GM18861 (cell line): ENCODE measurements around the gene TTLL12.

Source experiments
- ATAC-seq: cut with Tn5 transposase; IDR thresholded peaks from one replicate; pipeline ENCODE4 v1.9.1; 2021; ENCODE audit not compliant: unreplicated experiment

Gene TTLL12

DNA sequence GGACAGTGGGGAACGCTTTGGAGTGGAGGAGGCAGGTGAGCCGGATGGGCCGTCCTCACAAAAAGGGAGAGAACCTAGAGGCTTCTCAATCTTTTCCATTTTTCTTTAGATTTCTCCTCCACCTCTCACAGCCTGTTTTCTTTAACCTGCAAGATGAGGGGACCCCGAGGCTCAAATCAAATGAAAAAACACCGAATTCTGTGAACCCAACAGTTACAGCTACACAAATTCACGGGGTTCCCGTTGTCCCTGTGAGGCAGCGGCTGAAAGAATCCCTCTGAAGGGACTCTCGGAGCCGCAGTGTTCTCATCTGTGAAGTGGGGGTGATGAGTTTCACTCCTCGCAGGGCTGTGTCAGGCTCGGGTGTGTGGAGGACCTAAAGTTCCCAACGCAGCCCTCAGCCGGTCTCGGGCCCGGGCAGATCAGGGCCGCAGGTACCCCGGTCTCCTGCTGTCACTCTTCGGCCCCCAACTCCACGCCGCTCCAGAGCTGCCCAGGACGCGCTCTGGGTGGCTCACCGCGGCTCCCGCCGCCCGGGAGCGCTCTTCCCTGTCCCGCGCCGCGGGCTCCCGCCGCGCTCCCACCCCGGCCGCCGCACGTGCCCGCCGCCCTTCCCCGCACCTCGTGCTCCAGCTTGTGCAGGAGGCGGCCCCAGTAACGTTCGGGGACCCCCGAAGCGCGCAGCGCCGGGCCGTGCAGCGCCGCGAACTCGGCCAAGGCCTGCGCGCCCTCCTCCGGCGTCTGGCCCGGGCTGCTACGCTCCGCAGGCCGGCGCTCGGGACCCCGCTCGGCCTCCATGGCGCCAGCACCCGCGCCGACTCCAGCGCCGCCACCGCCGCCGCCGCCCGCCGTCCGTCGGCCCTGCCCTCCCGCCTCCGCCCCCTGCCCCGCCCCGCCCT, at the start of gene TTLL12:
TTLL12 (minus strand) TSS at position 863 of the 899 bp plus-strand sequence; CDS start at position 798, 65 bp downstream.
- peak; percentile 30 for ATAC-seq

DNA sequence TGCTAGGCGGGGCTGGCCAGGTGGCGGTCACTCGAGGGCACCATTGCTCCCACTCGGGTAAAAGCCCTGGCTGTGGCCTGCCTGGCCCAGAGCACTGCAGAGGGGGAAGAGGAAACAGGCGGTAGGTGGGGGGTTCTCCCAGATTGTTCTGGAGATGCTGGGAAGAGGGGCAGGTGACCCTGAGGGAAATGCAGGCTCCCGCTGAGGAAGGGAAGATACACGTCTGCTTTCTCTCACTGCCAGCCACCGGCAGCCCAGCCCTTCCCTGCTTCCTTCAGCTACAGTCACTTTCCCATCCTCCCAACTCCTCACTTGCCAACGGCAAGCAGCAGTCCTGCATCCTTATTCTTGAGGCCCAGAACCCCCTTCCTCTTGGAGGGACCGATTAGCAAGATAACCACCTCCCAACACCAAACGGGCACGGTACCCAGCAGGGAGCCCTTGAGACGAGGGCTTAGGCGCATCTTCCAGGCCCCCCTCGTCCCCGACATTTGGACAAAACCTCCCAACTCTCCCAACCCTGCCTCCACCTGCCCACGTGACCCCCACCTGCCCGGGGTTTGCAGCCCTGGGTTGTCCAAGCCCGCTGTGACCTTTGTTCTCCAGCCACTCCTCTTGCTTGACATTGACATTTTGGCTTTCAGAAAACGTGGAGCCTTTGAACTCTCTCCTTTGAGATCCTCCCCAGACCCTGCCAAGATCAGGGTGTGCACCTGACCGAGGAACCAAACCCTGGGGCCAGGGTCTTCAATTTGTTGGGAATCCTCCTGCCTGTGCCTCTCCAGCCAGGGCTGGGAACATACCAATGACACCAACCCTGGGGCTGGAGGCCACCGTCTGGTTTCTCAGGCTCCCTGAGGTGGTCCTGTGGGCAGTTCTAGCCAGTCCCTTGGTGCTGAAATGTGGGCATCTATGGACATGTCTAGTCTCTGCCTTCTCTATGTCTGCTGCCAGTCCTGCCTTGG, 48.8 kb upstream of the TTLL12 start:
- no peak for ATAC-seq

DNA sequence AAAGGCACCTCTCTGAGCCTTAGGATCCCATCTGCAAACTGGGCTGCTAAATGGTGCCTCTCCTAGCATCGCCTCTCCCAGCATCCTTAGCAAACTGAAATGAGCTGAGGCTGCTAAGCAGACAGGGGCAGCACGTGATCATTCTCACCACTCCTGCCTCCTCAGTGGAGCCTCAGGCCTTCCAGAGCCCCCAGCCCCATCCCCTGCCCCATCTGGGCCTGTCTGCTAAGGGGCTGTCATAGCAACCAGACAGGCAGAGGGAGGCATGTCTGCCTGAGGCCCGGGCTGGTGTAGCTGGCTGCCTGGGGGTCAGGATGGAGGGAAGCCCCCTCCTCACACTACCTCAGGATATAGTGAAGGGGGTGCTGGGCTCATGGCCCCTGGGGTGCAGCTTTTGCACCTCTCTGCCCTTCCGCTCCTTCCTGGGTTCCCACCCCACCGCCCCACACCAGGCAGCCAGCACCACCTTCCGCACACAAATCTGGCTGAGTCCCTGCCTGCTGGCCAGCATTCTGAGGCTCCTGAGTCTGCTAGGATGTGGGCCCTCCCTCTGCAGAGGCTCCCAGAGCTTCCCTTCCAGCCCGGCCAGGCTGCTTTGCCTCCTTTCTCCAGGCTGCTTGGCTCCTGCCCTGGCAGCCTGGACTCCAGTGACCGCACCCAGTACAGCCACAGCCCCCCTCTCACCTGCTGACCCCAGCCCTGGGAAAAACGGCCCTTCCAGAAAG, 47.5 kb upstream of the TTLL12 start:
- ATAC-seq: no peak

DNA sequence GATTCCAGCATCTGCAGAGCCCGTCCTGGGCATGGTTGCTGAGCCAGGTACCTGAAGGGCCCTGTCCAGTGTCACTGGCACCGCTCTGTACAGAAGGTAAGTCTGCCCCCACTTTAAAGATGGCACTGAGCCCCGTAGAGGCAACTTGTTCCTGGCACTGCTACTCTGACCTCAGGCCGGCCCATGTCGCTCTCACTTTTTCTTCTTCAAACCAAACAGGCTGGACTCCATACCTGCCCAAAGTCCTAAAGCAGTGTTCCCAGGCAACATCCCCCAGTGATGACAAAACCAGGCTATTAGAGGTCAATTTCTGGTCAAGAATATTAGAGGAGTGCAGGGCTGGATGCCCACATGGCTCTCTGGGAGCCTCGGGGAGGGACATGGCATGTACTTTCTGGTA, 46.6 kb upstream of the TTLL12 start:
- ATAC-seq: no peak

DNA sequence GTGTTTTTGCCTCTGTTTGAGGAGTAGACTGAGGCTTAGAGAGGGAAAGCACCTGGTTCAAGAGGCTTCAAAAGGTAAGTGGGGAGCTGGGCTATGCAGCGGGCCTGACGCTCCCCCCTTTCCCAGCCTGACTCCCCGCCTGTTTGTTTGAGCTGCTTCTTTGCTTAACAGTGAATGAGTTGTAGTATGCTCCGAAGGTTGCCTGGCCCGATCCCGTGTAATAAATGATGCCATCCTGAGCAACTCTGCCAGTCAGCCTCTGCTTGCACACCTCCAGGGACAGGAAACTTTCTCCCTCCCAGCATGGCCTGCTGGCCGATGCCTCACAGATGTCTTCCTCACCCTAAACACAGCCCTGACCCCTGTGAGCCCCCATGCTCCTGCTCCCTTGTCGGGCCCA, 45.5 kb upstream of the TTLL12 start:
- ATAC-seq: no peak

DNA sequence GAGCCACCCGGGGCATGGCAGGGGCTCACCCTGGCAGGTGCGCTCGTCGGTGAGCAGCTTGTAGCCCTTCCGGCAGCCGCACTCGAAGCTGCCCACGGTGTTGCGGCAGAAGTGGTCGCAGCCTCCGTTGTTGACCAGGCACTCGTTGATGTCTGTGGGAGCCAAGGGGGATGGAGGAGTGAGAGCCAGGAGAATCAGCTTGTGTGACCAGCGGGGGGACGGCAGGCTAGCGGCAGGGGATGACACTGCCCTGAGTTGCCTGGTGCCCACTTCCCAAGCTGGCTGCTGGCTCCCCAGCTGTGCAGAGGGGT, 44.7 kb upstream of the TTLL12 start:
- ATAC-seq: no peak

DNA sequence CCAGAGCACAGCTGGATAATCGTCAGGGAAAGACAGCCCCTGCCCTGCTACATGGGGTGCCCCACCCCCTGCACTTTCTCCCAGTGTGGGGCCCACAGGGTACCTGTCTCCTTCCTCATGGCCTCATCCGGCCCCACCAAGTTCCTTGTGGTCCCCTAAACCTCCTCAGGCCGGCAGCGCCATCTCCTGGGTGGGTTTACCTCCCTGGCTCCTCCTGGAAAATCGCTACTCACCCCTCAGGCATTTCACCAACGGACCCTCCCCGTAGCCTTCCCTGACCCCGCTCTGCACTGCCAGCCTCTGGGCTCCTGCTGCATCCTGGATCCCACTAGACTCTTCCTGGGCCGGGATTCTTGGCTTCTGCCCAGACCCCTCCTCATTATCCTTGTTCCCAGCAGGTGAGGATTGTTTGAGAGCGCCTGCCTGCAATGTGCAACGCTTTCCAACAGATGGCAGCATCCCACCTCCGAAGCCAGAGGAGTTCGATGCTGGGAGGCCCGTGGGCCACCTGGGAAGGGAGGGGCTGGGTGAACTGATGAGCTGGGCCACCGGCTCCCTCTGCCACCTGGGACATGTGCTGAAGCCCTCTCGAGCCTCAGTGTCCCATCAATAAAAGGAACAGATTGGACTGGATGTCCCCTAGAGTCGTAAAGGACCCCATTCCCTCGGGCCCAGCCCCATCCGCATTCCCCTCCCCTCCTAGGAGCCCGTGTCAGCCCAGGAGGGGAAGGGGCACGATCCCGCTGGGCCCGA, 44.2 kb upstream of the TTLL12 start:
- ATAC-seq: no peak

DNA sequence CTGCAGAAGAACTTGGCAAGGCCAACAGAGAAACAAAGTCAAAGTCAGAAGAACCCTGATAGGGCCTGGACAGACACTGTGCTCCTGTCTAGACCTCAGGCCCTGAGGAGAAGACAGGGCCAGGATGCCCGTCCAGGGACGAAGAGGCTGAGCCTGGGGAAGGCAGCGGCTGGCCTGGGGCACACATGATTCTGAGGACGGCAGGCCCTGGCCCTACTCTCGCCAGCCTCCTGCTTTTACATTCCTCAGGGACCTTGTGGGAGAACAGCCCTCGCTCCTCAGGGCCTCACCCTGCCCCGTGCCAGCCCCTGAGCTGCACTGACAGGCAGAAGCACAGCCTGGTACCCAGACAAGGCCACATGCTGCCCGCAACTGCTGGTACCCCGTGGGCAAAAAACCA, 43.6 kb upstream of the TTLL12 start:
- ATAC-seq: no peak

DNA sequence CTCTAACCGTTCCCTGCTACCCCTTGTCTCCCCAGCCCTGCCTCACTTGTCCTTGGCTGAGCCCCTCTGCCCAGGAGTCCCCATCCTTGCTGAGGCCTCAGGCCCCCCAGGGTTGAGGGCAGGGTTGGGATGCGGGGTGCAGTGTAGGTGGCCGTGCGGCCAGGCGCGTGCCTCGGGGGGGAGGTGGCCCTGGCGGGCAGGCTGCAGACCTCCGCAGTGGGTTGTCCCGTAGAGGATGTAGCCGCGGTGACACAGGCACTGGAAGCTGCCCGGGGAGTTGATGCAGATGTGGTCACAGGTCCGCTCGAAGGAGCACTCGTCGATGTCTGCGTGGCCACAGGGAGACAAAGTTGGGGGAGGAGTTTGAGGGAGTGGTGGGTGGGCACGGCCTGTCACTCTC, 41.9 kb upstream of the TTLL12 start:
- no peak for ATAC-seq

DNA sequence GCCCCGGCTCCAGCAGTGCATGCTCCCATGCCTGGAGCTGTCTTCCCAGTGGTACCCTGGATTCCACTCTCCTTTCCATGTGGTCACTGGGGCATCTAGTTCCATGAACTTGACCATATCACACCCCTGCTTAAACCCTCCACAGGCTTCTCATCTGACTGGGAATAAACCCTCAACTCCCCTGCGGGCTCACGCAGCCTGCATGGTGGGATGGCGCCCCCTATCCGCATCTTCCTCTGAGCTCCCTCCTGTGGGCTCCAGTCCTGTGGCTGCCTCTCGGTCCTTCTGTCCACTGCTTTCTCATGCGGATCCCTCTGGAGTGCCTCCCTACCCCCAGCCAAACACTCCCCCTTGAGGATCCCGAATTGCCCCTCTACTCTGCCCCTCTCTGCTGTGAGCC, 41.4 kb upstream of the TTLL12 start:
- ATAC-seq: no peak

DNA sequence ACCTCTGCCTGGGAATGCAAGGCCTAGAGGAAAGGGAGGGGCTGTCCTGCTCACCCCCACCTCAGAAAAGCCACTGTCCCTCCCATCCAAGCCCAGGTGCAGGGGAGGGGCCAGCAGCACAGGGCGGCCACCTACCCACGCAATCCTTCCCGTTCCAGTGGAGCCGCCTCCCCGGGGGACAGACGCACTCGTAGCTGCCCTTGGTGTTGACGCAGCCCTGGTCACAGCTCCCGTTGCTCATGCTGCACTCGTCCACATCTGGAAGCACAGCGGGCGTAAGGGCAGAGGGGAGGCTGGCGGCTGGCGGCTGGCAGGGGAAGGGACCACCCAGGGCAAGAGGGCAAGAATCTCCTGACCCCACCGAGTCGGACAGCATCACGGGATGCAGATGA, 40.3 kb upstream of the TTLL12 start:
- ATAC-seq: no peak

DNA sequence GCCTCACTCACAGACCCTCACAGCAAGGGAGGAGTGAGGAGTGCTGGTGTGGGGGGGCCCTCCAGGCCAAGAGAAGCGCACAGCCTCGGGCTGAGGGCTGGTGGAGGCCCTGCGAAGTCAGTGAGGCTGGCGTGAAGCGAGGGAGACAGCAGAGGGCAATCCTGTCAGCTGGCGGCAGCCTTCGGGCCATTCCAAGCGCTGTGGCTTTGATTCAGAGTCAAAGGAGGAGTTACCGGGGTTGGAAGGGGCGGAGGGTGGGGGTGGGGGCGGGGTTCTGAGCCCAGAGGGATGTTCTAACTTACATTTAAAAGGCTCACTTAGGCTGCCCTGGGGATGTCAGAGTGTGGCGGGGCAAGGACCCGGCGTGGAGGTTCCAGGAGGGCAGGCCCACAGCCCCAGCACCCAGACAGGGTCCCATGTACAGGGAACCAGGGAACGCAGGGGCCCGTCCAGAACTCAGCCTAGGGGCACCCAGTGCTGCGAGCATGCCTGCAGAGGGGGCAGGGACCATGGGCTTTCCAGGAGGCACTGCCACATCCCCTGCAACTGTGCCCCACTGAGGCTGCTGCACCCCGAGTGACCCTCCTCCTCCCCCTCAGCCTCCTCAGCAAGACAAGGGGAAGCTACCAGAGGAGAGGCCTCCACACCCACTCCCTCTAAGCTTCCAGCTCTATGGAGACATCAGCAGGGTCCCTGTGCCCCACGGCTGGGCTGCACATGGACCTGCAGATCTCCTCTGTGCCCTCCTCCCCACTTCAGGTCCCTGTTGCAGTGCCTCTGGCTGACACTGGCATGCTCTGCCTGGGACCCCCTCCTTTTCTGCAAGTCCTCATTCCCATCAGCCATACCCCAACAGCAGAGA, 39.7 kb upstream of the TTLL12 start:
- no peak for ATAC-seq

DNA sequence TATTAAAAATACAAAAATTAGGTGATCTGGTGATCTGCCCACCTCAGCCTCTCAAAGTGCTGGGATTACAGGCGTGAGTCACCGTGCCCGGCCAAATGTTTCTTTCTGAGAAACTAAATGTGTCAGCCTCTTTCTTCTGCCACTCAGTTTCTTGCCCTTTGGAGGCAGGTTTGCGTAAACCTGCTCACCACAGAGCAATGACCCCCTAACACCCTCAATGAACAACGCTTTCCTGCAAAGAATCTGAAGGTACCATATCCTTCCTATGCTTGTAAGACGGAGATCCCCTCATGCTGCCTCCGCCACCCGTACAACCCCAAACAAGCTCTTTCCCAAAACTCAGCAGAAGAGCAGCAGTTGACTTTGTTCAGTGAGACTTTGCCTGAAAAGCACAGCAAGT, 38.7 kb upstream of the TTLL12 start:
- ATAC-seq: no peak

DNA sequence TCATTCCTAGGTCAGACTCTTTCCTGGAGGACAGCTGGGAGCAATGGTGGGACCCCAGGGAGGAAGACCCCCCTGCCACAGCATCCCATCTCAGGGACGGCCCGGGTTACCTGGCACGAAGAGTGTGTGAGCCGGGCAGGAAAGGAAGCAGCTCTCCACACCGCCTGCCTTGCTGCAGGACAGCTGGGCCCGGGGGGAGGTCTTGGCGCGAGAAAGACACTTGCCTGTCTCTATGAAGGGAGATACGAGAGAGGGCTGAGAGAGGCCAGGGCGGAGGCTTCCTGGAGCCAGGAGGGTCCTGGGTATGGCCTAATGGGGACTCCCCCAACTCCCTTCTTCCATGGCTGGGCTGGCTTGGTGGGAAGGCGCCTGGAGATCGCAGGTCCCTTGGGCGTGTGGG, 36.1 kb upstream of the TTLL12 start:
- no peak for ATAC-seq

DNA sequence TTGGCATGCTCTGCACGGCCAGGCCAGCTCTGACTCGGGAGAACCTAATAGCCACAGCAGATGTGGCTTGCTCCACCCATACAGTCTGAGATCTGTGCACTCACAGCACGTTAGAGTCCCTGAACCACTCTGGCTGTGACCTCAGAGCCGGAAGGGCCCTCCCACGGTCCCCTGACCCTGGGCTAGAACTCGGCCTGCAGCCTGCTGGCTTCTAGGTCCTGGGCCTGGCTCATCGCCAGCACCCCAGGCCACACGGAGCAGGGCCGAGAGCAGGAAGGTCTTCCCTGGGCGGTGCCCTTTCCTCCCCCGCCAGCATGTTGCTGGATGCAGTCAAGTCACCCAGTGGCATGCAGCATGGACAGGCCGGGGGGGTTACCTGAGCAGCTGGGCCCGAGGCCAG, 35.3 kb upstream of the TTLL12 start:
- no peak for ATAC-seq

DNA sequence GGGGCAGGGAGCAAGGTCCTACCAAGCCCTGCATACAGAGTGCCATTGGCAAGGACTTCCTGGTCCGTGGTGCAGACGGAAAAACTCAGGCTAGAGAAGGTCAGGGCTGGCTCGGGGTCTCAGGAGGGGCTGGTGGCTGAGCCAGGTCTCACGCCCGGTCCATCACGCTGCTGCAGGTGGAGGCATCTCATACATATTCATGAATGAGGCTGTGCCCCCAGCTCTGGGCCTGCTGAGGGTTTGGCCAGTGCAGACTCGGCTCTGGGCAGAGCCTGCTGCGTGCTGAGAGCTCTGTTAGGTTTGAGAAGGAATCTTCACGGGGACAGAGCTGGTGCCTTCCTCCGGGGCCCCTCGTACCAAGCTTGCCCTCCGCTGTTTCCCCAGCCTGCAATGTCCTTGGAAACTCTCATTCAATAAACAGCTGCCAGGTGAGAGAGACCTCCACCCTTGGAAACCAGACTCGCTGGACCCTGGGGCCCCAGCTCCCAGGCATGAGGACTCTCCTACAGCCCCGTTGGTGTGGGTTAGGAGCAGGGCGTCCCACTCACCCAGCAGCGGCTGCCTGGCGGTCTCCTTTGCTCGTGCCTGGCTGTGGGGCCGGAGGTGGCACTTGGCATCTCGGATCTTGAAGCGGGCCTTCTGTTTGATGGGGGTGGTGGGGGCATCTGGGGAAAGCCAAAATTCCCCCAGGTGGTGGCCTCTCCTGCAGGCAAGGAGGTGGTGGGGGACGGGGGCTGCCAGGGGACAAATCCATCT, 33.9 kb upstream of the TTLL12 start:
- ATAC-seq: no peak

DNA sequence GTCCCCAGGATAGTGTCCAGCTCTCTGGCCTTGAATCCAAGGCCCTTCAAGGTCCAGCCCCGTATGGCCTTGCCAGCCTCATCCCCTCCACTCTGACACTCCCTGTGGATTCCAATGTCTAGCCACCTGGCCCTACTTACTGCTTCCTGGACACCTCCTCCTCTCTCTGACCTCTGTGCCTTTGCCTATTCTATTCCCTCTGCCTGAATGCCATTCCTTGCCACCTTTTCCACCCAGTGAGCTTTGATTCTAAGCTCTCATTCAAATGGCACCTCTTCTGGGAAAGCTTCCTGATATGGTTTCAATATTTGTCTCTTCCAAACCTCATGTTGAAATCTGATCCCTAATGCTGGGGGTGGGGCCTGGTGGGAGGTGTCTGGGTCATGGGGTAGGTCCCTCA, 31.9 kb upstream of the TTLL12 start:
- no peak for ATAC-seq

DNA sequence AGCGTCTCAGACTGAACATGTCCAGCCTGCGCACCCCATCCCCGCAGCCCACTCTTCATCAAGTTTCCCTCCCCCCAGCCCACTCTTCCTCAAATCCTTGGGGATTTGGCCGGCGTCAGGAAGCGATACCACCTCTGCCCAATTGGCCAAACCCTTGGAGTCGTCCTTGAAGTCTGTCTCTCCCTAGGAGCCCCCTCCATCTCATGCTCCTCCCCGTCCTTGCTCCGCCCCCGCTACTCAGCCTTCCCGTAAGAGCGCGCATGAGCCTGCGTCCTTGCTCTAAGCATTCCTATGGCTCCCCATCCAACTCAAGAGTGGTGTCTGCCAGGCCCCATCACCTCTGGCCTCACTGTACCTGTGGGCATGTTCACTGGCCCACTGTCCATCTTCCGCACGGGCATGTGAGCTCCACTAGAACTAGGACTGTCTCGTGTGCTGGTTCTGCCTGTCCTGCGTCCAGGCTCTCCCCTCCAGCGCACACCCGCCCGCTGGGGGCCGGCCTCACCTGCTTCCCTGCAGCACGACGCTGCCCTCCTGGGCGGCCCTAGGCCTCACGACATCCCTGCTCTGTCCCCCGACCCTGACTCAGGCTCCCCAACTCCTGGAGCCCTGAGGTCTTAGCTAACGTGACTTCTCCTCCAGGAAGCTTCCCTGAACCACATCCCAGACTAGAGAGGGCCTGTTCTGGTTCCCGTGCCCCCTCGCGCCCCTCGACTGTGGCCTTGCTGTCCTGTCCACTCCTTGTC, 30.5 kb upstream of the TTLL12 start:
- ATAC-seq: no peak
